ENCODE data around the gene ENPEP. TPM values are rescaled to one million over a fixed set of nuclear protein-coding genes. Genes with fewer than 3 reads are reported as not detected.

Gene ENPEP
- total RNA-seq, 4 donors from 2014 or later = 7.5 to 30.3 (median 15.7) TPM

DNA sequence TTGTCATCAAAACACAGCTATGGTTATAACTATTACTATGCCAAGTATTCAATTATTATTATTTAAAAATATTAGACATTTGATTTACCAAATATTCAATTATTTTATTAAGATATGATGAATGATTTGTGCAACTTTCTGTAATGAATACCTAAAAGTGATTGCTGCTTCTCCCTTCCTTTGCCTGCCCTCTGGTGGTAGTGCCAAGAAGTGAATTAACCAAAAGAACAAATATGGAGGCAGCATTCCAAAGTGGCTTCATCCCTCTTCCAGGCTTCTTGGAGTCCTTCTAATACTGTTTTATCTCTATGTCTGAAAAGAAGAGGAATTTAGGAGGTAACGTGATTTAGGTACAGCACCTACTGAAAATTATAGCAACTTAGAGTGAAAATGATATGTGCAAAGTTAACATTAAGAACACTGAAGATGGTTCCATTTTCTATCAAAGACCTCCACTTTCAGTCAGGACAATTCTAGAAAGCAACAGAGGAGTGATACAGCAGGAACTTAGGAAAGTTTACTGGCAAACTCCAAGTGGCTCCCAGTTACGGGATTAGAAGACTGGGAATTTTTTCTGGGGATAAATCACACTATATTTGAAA lies 43.0 kb downstream of the ENPEP start:
- DNase-seq (ENCODE audit: low spot score) (no peak), ATAC-seq (ENCODE audit: low FRiP score) (no peak)
- no peak for TF ChIP-seq CTCF (IDR thresholded peaks at IDR 0.05)

DNA sequence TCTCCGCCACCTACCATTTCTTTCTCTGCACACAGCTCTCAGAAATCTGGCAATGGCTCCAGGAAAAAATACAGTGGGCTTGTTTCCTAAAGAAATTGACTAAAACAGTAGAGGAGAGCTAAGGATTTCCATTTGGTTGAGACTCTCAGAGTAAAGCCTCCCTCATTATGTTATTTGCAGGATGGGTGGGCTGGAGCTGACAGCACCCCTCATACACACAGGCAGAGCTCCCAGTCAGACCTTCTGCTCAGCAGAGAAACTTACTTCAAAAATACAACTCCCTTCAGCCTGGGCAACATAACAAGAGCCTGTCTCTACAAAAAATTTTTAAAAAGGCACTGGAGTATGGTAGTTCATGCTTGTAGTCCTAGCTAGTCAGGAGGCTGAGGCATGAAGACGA lies 44.9 kb downstream of the ENPEP start:
- DNase-seq (ENCODE audit: low spot score) (no peak), ATAC-seq (ENCODE audit: low FRiP score) (no peak)
- TF ChIP-seq CTCF (IDR thresholded peaks at IDR 0.05) = no peak

DNA sequence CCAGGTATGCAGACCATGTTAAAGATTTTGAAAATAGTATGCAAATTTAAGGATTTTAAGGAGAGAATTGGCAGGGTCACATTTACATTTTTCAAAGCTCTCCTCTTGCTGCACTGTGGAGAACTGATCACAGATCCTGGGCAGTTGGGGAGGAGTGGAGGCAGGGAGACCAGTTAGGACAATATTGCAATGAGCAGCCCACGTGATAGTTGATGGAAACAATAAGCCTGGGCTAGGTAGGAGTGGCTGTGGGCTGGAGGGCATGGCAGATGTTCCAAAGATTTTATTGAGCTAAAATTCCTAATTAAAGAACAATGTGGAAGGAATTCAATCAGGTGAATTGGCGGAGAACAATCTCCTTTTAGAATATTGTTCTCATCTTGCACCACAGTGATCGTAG lies 50.6 kb downstream of the ENPEP start:
- DNase-seq (ENCODE audit: low spot score) = no peak
- ATAC-seq (ENCODE audit: low FRiP score) = no peak
- TF ChIP-seq CTCF (IDR thresholded peaks at IDR 0.05) = no peak

- no peak for TF ChIP-seq CTCF (IDR thresholded peaks at IDR 0.05)
- ATAC-seq (ENCODE audit: low FRiP score) (no peak), DNase-seq (ENCODE audit: low spot score) (no peak)
These were observed 51.2 kb downstream of the ENPEP start for GRCh38 chr4:110527156-110527555.

DNA sequence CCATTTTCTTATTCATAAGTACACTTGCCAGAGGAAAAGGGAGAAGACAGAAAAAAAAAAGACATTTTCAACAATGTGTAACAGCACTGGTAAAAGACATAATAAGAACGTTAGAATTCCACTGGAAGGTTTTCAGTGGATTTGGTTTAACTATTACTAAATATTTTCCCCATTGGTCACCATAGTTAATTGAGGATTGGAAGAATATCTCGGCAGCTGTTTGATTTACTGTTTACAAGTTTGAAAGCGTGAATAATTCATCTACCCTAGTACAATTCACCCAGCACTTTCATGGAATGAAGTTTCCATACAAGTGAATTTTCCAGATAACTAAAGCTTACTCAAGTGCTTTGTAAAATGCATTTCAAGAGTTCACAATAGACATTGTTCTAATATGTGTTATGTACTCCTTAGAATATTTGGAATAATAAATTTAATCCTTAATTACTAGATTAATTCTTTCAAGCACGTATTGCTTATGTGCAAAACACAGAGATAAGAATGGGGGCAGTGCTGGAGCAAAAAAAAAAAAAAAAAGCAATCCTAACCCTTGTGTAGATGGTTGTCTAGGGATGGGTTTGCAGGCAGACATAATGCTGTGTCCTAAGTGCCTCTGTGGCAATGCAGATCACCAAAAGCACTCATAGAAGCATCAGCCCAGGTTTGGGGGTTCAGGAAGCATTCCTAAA lies 57.1 kb downstream of the ENPEP start:
- ATAC-seq (ENCODE audit: low FRiP score) (no peak), DNase-seq (ENCODE audit: low spot score) (no peak)

DNA sequence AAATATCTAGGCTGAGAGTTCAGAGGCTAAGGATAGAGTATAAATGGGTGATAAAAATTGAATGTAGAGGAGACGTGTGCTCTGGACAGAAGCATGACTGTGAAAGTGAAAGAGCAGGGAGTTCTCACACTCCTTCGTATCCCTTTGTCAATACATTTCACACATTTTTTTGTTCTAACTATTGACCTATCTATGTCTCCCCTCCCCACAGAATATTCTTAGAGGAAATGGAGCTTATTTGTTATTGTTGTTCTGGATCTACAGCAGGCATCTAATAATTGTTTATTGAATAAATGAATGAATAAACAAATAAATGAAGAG lies 57.6 kb downstream of the ENPEP start:
- TF ChIP-seq CTCF (IDR thresholded peaks at IDR 0.05) = no peak
- ATAC-seq (ENCODE audit: low FRiP score) (no peak), DNase-seq (ENCODE audit: low spot score) (no peak)

More for the DNA sequence above, 57.1 kb downstream of the ENPEP start:
- TF ChIP-seq CTCF (IDR thresholded peaks at IDR 0.05) = no peak

- TF ChIP-seq CTCF (IDR thresholded peaks at IDR 0.05) = no peak
- ATAC-seq (ENCODE audit: low FRiP score) (no peak), DNase-seq (ENCODE audit: low spot score) (no peak)
These were observed 58.0 kb downstream of the ENPEP start for GRCh38 chr4:110533940-110534339.
